GM12878 (cell line): Measurements from ENCODE around the gene GPR62. TPM values are rescaled to one million over a fixed set of nuclear protein-coding genes. Genes with fewer than 3 reads are reported as not detected.

ENCODE experiments used
- ATAC-seq: fragments of 200-7000 bp; cut with Tn5 transposase; 3 replicates; pipeline ENCODE4 v1.9.1; 2020; ENCODE audit warnings: mild to moderate bottlenecking, moderate library complexity
- BruUV-seq: library from RNA; stranded (reverse); fragments of 400-500 nt; replicated peaks from 2 replicates; lab custom pipeline; 2021; lab: Mats Ljungman, UMichigan
- CTCF ChIA-PET: fragments of 300-600 bp; sonication (Branson Sonifier 250); formaldehyde crosslinking; extraction: SDS; loops from one replicate; lab custom pipeline; 2021; ENCODE audit warnings: inconsistent platforms; lab: Yijun Ruan, JAX
- POLR2A ChIA-PET: fragments of 350-600 bp; formaldehyde crosslinking; extraction: SDS; loops from one replicate; lab custom pipeline; 2021; ENCODE audit warnings: inconsistent platforms; lab: Charles Lee
- RAD21 ChIA-PET: fragments of 300-600 bp; sonication (Branson Sonifier 250); formaldehyde crosslinking; loops from one replicate; lab custom pipeline; 2023; ENCODE audit warnings: antibody characterized with exemption; ENCODE audit not compliant: unreplicated experiment; lab: Charles Lee
- SMC1A ChIA-PET: fragments of 300-600 bp; sonication (Branson Sonifier 250); formaldehyde crosslinking; loops from one replicate; lab custom pipeline; 2023; ENCODE audit not compliant: unreplicated experiment, uncharacterized antibody; lab: Charles Lee
- DNase-seq: peaks from one replicate; pipeline ENCODE4 v3.0.0-alpha.2; 2011; ENCODE audit warnings: low read depth, low spot score
- FAIRE-seq: peaks from 3 replicates; lab custom pipeline; 2011; peaks lifted over from hg19 to GRCh38; lab: Jason Lieb, UNC
- H2AFZ ChIP-seq: 2 replicates; pipeline ENCODE4 v1.6.0; 2011; ENCODE audit warnings: low read depth, low read length, control low read depth; ENCODE audit not compliant: control insufficient read depth
- H3K27ac ChIP-seq: 2 replicates; pipeline ENCODE4 v1.5.1; 2011; ENCODE audit warnings: control low read depth; ENCODE audit not compliant: control insufficient read depth, insufficient read depth
- H3K27me3 ChIP-seq, 2 experiments: replicated peaks in 1 of 2; 2 replicates each; pipeline versions ENCODE4 v1.6.0 to v1.6.1; 2011; ENCODE audit warnings: low read length in 1 of 2; ENCODE audit not compliant: control insufficient read depth in 2 of 2, insufficient read depth in 2 of 2
- H3K36me3 ChIP-seq, 2 experiments: 2 replicates each; pipeline ENCODE4 v1.5.1; 2011; ENCODE audit warnings: low read length in 1 of 2; ENCODE audit not compliant: control insufficient read depth in 2 of 2, insufficient read depth in 2 of 2
- H3K4me1 ChIP-seq: 2 replicates; pipeline ENCODE4 v1.6.1; 2011; ENCODE audit warnings: mild to moderate bottlenecking, low read length, moderate library complexity, mixed read lengths; ENCODE audit not compliant: control insufficient read depth, insufficient read depth
- H3K4me2 ChIP-seq: 2 replicates; pipeline ENCODE4 v1.6.0; 2011; ENCODE audit warnings: control low read depth; ENCODE audit not compliant: control insufficient read depth, insufficient read depth
- H3K4me3 ChIP-seq: fragments of 200-600 bp; sonication (generic); 2 replicates; pipeline ENCODE4 v1.5.1; 2016
- H3K79me2 ChIP-seq: 2 replicates; pipeline ENCODE4 v1.6.0; 2011; ENCODE audit warnings: low read length; ENCODE audit not compliant: control insufficient read depth, insufficient read depth
- H3K9ac ChIP-seq: 2 replicates; pipeline ENCODE4 v1.8.0; 2011; ENCODE audit warnings: low read length, control low read depth, mixed read lengths; ENCODE audit not compliant: control insufficient read depth, insufficient read depth
- H3K9me3 ChIP-seq: replicated peaks from 3 replicates; pipeline ENCODE4 v1.5.1; 2011; ENCODE audit warnings: mild to moderate bottlenecking, low read length; ENCODE audit not compliant: control insufficient read depth, insufficient read depth
- H4K20me1 ChIP-seq: 2 replicates; pipeline ENCODE4 v1.6.0; 2011; ENCODE audit not compliant: control insufficient read depth, insufficient read depth
- BCLAF1 ChIP-seq: fragments of 450-650 bp; IDR thresholded peaks from 2 replicates; pipeline ENCODE4 v1.6.1; 2017; ENCODE audit warnings: antibody characterized with exemption, mild to moderate bottlenecking, moderate library complexity
- HDGF ChIP-seq: fragments of 450-650 bp; IDR thresholded peaks from 2 replicates; pipeline ENCODE4 v1.6.1; 2016; ENCODE audit warnings: antibody characterized with exemption
- LARP7 ChIP-seq: fragments of 450-650 bp; IDR thresholded peaks from 2 replicates; pipeline ENCODE4 v1.6.1; 2017; ENCODE audit warnings: mild to moderate bottlenecking
- WGBS: methylation state at CpG from one replicate; pipeline ENCODE4 v1.1.6; 2016; ENCODE audit warnings: low lambda C conversion rate; ENCODE audit not compliant: insufficient replicate concordance, insufficient coverage; ENCODE audit errors: missing lambda C conversion rate; 5-methylcytosine and 5-hydroxymethylcytosine counted together
- in situ Hi-C: fragments of 300-500 bp; cut with MboI; formaldehyde crosslinking; loops from 9 replicates; pipeline ENCODE4 v1.14.3; 2018; ENCODE audit warnings: mixed read lengths
- intact Hi-C: fragments of 100-400 bp; cut with micrococcal nuclease; formaldehyde crosslinking; loops from one replicate; pipeline ENCODE4 v1.14.2; 2022; ENCODE audit not compliant: unreplicated experiment
- polyA plus RNA-seq, 11 experiments: library from polyadenylated mRNA; depleted of rRNA in 4 of 11; unstranded in 6 of 11; stranded (reverse) in 5 of 11; fragments of >200 nt; fragmentation: Nextera tagmentation in 4 of 11; fragmentation: Illumina TruSeq in 1 of 11; extraction: Ambion mirVana in 4 of 11; extraction: Trizol in 1 of 11; gene quantifications; 1 replicate in 1 of 11; 2 replicates in 10 of 11; pipeline versions ENCODE4 v1.2.1 to v1.2.3, GENCODE V29; 2011 to 2016; ENCODE audit warnings: inconsistent platforms in 2 of 11, missing spikeins in 2 of 11, low read depth in 1 of 11
- total RNA-seq, 4 experiments: library from RNA; depleted of rRNA in 3 of 4; stranded (reverse); fragments of >200 nt in 3 of 4; fragmentation: Illumina TruSeq in 1 of 4; extraction: Trizol in 1 of 4; gene quantifications; 2 replicates each; pipeline versions ENCODE4 v1.2.1 to v1.2.3, GENCODE V29; 2013 to 2021

Gene GPR62
- total and polyA plus RNA-seq, 10 of the 15 experiments (the other 5 are each of a cell fraction or from before 2014, with no cell fraction given): not detected

GRCh38 chr3:51966922-51967383 is 11.8 kb downstream of the GPR62 start:
- H3K27ac ChIP-seq: no peak overlapping the region
- H3K27me3 ChIP-seq: no peaks in the 10 kb centered on the region; a peak in 2 of 4 replicates
- no peaks in the 10 kb centered on the region for H3K79me2 ChIP-seq
- peak overlapping the region; percentile 22 for H2AFZ ChIP-seq
- FAIRE-seq: no peak
- TF ChIP-seq LARP7 (peak; percentile 28; the same call in 1 of the 2 replicates), HDGF (0 out of 2 replicates have a peak, but pooled peaks have one; percentile 33), BCLAF1 (no peak)
- no peaks in the 10 kb centered on the region for H4K20me1 ChIP-seq
- WGBS: 11% methylated on average over 20 of the region's 33 CpGs
- DNase-seq: no peak
- H3K36me3 ChIP-seq: no peaks in the 10 kb centered on the region
- in situ Hi-C loops: no loop called here
- H3K4me3 ChIP-seq: peak overlapping the region; percentile 61; the same call in 1 of the 2 replicates
- H3K4me1 ChIP-seq: peaks cover 6% of the 10 kb centered on the region; the same call in 1 of the 2 replicates
- H3K9ac ChIP-seq: peak overlapping the region; percentile 3; the same call in 1 of the 2 replicates
- H3K9me3 ChIP-seq: no peaks in the 10 kb centered on the region
- ATAC-seq: peak; percentile 72
- POLR2A ChIA-PET: interaction anchor here (1.0 kb wide), 1 partner anchor 69 kb away, joined by 3 read pairs; no protein-coding TSS in a partner anchor
- RAD21 ChIA-PET: no interaction called here
- intact Hi-C loops: no loop called here
- H3K4me2 ChIP-seq: peak overlapping the region; percentile 85
- BruUV-seq: no TSS peak
- SMC1A ChIA-PET: no interaction called here
- CTCF ChIA-PET: interaction anchor here (1.2 kb wide), 1 partner anchor 25 kb away, joined by 4 read pairs; the partner anchor contains the start of genes PARP3 and RRP9
